Neural crest cell (in vitro differentiated cells): ENCODE data around the gene CLTCL1. TPM values are rescaled to one million over a fixed set of nuclear protein-coding genes. Genes with fewer than 3 reads are reported as not detected.
A peak's percentile ranks its signal among the peaks of the same experiment; 100 is the strongest.

Source experiments
- DNase-seq: peaks from one replicate; pipeline ENCODE4 v3.0.0; 2021; ENCODE audit warnings: low read depth, mixed read lengths, low spot score
- H3K27ac Mint-ChIP-seq: one replicate; pipeline ENCODE4 v1.8.0; 2021; ENCODE audit warnings: mild to moderate bottlenecking, mixed read lengths; ENCODE audit not compliant: unreplicated experiment
- H3K27me3 Mint-ChIP-seq: 2 replicates; pipeline ENCODE4 v1.8.0; 2021; ENCODE audit warnings: low read depth, mild to moderate bottlenecking, mixed read lengths
- H3K36me3 Mint-ChIP-seq: 2 replicates; pipeline ENCODE4 v1.8.0; 2021; ENCODE audit warnings: low read depth, mild to moderate bottlenecking, mixed read lengths
- H3K4me1 Mint-ChIP-seq: 2 replicates; pipeline ENCODE4 v1.8.0; 2021; ENCODE audit warnings: mixed read lengths
- H3K4me3 Mint-ChIP-seq: one replicate; pipeline ENCODE4 v1.8.0; 2021; ENCODE audit warnings: mild to moderate bottlenecking, mixed read lengths
- H3K9me3 Mint-ChIP-seq: 2 replicates; pipeline ENCODE4 v1.8.0; 2021; ENCODE audit warnings: mixed read lengths
- long read RNA-seq: library from polyadenylated mRNA; unstranded; transcript quantifications from one replicate; pipeline ENCODE4 v2.0.0, GENCODE V29; 2020
- total RNA-seq: library from RNA; stranded (reverse); gene quantifications from 2 replicates; pipeline ENCODE4 v1.2.1, GENCODE V29; 2021
- TF ChIP-seq, protein P1 (sequence below): fragments of 200-600 bp; sonication (generic); conservative IDR thresholded peaks from 2 replicates; pipeline ENCODE4 v1.5.0; 2021; ENCODE audit warnings: antibody characterized with exemption, mild to moderate bottlenecking

The CLTCL1 gene
- total RNA-seq = 7.2 and 7.7 TPM in 2 replicates
- long read RNA-seq, full-length matches to known transcripts = 1 of 7 reads
- long read RNA-seq, partial matches to known transcripts = 3 of 7 reads
- long read RNA-seq, other reads (novel, unspliced or antisense) = 3 of 7 reads

DNA sequence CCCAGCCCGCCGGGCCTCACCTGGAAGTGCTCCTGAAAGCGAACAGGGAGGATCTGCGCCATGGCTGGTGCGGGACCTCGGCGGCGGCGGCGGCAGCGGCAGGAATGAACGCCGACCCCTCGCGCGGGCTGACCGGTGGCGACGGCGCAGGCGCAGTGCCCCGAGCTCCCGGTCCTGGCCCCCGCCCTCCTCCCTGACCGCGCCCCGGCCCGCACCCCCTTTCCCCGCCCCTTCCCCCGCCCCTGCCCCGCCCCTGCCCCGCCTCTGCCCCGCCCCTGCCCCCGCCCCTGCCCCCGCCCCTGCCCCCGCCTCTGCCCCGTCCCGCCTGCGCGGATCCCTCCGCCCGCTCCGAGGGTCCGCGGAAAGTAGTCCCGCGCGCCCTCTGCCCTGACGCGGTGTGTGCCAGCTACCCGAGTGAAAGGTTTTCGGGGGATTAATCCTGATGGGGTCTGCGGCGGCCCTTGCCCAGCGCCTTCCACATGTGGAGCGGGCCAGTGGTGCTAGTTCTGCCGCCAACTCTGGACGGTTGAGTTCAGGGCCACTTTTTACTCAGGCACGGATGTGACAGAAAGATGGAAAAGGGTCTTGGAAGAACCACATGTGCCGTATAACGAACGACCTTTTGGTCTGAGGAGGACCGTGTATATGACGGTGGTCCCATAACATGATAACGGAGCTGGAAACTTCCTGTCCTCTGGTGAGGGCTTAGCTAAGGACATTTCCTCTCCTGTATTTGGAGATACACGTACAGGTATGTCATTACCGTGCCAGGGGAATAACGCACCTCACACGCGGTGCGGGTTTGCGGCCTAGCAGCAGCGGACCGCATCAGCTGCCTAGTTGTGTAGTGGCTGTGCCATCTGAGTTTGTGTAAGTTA is at the start of gene CLTCL1:
CLTCL1 (minus strand) TSS at position 140 of the 878 bp plus-strand sequence; CDS start at position 62, 78 bp downstream.
- Mint-ChIP-seq H3K27ac (peak within 1 kb of the TSS; percentile 95), H3K27me3 (peaks cover 22% of the 10 kb centered on the region), H3K36me3 (no peaks in the 10 kb centered on the region), H3K4me3 (peak within 1 kb of the TSS; percentile 97), H3K9me3 (no peaks in the 10 kb centered on the region), H3K4me1 (peaks cover 29% of the 10 kb centered on the region)
- TF ChIP-seq, protein P1, sequence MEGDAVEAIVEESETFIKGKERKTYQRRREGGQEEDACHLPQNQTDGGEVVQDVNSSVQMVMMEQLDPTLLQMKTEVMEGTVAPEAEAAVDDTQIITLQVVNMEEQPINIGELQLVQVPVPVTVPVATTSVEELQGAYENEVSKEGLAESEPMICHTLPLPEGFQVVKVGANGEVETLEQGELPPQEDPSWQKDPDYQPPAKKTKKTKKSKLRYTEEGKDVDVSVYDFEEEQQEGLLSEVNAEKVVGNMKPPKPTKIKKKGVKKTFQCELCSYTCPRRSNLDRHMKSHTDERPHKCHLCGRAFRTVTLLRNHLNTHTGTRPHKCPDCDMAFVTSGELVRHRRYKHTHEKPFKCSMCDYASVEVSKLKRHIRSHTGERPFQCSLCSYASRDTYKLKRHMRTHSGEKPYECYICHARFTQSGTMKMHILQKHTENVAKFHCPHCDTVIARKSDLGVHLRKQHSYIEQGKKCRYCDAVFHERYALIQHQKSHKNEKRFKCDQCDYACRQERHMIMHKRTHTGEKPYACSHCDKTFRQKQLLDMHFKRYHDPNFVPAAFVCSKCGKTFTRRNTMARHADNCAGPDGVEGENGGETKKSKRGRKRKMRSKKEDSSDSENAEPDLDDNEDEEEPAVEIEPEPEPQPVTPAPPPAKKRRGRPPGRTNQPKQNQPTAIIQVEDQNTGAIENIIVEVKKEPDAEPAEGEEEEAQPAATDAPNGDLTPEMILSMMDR = no peak
- DNase-seq = peak; percentile 81

DNA sequence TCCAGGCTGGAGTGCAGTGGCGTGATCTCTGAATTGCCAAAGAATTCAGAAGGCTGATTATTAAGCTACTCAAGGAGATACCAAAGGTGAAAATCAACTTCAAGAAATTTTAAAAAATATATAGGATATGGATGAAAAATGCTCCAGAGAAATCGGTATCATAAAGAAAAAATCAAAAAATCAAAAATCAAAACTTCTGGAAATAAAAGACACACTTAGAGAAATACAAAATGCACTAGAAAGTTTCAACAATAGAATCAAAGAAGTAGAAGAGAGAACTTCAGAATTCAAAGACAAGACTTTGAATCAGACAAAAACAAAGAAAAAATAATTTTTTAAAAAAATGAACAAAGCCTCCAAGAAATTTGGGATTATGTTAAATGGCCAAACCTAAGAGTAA is 45.6 kb upstream of the CLTCL1 start:
- Mint-ChIP-seq H3K27me3 (no peaks in the 10 kb centered on the region), H3K36me3 (peaks cover 87% of the 10 kb centered on the region), H3K27ac (no peak overlapping the region), H3K4me3 (no peak overlapping the region), H3K4me1 (no peaks in the 10 kb centered on the region), H3K9me3 (peaks cover 28% of the 10 kb centered on the region)
- DNase-seq = no peak
- TF ChIP-seq, protein P1 = no peak

DNA sequence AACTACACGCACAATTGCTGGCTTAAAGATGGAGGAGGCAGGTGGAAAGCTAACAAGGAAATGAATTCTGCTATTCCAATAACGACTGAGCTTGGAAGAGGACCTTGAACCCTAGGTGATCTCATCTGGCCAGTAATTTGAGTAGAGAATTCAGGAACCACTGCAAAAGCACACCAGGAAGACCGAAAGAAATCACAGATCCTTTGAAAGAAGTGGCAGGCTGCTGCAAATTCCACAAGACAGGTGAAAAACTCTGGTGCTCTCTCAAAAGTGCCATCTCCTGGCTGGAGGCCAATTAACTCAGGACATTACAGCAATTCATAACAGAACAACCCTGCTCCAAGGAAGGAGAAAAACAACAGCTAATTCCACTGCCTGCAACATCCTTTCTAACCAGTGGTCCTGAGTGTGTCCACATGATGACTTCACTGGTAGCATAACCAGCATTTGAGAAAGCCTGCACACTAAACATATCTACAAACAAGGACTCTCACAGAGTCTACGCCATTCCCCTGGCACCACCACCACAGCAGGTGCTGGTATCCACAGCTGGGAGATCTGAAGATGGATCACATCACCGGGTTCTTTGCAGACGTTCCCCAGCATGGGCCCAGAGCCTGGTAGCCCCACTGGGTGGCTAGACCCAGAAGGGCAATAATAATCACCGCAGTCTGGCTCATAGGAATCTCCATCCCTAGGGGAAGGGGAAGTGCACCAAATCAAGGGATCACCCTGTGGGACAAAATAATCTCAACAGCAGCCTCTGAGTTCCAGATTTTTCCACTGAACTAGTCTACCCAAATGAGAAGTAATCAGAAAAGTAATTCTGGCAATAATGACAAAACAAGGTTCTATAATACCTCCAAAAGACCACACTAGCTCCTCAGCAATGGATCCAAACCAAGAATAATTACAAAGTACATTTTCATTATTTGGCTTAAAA is 44.9 kb upstream of the CLTCL1 start:
- TF ChIP-seq, protein P1 = no peak
- no peaks in the 10 kb centered on the region for H3K27me3 Mint-ChIP-seq
- H3K27ac Mint-ChIP-seq = no peak overlapping the region
- H3K9me3 Mint-ChIP-seq = peaks cover 28% of the 10 kb centered on the region
- no peak overlapping the region for H3K4me3 Mint-ChIP-seq
- DNase-seq = no peak
- no peaks in the 10 kb centered on the region for H3K4me1 Mint-ChIP-seq
- H3K36me3 Mint-ChIP-seq = peaks cover 86% of the 10 kb centered on the region

DNA sequence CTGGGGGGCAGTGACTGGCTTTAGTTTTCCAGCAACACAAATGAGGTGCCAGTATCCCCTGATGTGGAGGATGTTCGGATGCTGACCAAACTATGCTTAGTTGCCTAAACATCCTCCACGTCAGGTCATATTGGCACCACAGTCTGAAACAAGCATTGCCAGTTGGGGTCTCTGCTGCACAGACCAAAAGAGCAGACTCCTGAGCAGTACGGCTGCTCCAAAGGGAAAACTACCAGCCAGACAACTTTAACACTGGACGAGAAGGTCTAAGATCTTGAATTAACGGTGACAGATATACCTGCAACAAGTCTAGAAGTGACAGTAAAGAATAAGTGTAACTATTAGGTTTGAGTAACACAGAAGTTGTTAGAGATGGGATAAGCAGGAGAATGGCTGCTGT is 40.5 kb upstream of the CLTCL1 start:
- H3K4me3 Mint-ChIP-seq = no peak overlapping the region
- TF ChIP-seq, protein P1 = no peak
- peaks cover 19% of the 10 kb centered on the region for H3K9me3 Mint-ChIP-seq
- no peaks in the 10 kb centered on the region for H3K27me3 Mint-ChIP-seq
- no peaks in the 10 kb centered on the region for H3K4me1 Mint-ChIP-seq
- H3K36me3 Mint-ChIP-seq = peaks cover 72% of the 10 kb centered on the region
- no peak overlapping the region for H3K27ac Mint-ChIP-seq
- DNase-seq = no peak

DNA sequence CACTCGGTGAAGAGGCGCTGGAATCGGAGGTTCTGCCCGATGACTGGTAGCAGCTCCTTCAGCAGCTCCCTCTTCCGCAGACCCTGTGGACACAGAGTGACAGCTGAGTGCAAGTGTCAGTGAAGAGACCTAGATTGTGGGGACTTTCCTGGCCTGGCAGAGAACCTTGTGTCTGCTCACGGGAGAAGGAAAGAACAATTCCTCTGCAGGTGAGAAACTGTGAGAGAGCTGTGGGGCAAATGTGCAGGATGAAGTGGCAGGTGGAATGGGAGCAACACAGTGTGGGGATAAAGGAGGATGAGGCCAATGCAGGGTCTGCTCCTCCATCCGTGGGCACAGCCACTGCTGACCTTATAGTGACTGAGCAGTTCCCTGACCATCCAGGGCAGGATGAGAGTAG is 40.0 kb upstream of the CLTCL1 start:
- Mint-ChIP-seq H3K4me1 (no peaks in the 10 kb centered on the region), H3K27ac (no peak overlapping the region), H3K9me3 (peaks cover 19% of the 10 kb centered on the region), H3K4me3 (no peak overlapping the region), H3K36me3 (peaks cover 67% of the 10 kb centered on the region), H3K27me3 (no peaks in the 10 kb centered on the region)
- TF ChIP-seq, protein P1 = no peak
- DNase-seq = no peak
